SU-DHL-6 (cell line): ENCODE data around the gene IGF2BP3.
A peak's percentile ranks its signal among the peaks of the same experiment; 100 is the strongest.
"Not testable (repeated sequence)": the region's sequence is repeated elsewhere in the genome, so short reads cannot be mapped to it uniquely, and the experiment has no call there.

ENCODE experiments used
- H2AFZ ChIP-seq: fragments of 200-600 bp; sonication (generic); 2 replicates; pipeline ENCODE4 v1.6.1; 2014; ENCODE audit warnings: low read depth, mild to moderate bottlenecking, moderate library complexity, mixed read lengths, antibody characterized with exemption, low read length; ENCODE audit not compliant: severe bottlenecking
- H3F3A ChIP-seq: fragments of 200-600 bp; shearing (Covaris generic); 2 replicates; pipeline ENCODE4 v1.6.0; 2016; ENCODE audit warnings: antibody characterized with exemption, mild to moderate bottlenecking; ENCODE audit not compliant: insufficient read depth
- H3K27ac ChIP-seq: fragments of 200-600 bp; sonication (generic); 2 replicates; pipeline ENCODE4 v1.5.1; 2016; ENCODE audit warnings: low read depth, mild to moderate bottlenecking, low read length, moderate library complexity, mixed read lengths
- H3K27me3 ChIP-seq: fragments of 200-600 bp; sonication (generic), shearing (Covaris generic); 2 replicates; pipeline ENCODE4 v1.6.0; 2014; ENCODE audit warnings: mild to moderate bottlenecking, low read length
- H3K36me3 ChIP-seq: fragments of 200-600 bp; sonication (generic); 2 replicates; pipeline ENCODE4 v1.6.1; 2014; ENCODE audit warnings: mild to moderate bottlenecking, low read length, mixed read lengths
- H3K4me2 ChIP-seq: fragments of 300-600, 200-600 bp; shearing (Covaris generic), sonication (generic); 2 replicates; pipeline ENCODE4 v1.6.0; 2014; ENCODE audit warnings: low read length, low read depth, mild to moderate bottlenecking; ENCODE audit not compliant: poor library complexity, severe bottlenecking
- H3K4me3 ChIP-seq: fragments of 200-600 bp; sonication (generic); 2 replicates; pipeline ENCODE4 v1.5.1; 2014; ENCODE audit warnings: antibody characterized with exemption, low read length, mild to moderate bottlenecking, mixed read lengths; ENCODE audit not compliant: insufficient read depth, poor library complexity, severe bottlenecking
- H3K79me2 ChIP-seq: fragments of 200-600 bp; sonication (generic); 2 replicates; pipeline ENCODE4 v1.6.1; 2014; ENCODE audit warnings: mild to moderate bottlenecking, low read length, moderate library complexity; ENCODE audit not compliant: insufficient read depth
- H3K9ac ChIP-seq: fragments of 200-600 bp; sonication (generic); 2 replicates; pipeline ENCODE4 v1.7.0; 2014; ENCODE audit warnings: mild to moderate bottlenecking, low read length
- H3K9me2 ChIP-seq: fragments of 200-600 bp; sonication (generic); replicated peaks from 2 replicates; pipeline ENCODE4 v1.6.1; 2014; ENCODE audit warnings: low read length; ENCODE audit not compliant: insufficient read depth
- H3K9me3 ChIP-seq: fragments of 200-600 bp; sonication (generic); 2 replicates; pipeline ENCODE4 v1.6.1; 2014; ENCODE audit warnings: low read length, mixed read lengths; ENCODE audit not compliant: insufficient read depth
- H4K20me1 ChIP-seq: fragments of 200-600 bp; sonication (generic); 2 replicates; pipeline ENCODE4 v1.6.1; 2014; ENCODE audit warnings: low read depth, mild to moderate bottlenecking, antibody characterized with exemption, low read length, moderate library complexity, mixed read lengths
- CTCF ChIP-seq: fragments of 200-600 bp; sonication (generic); IDR thresholded peaks from one replicate; pipeline ENCODE4 v1.5.1; 2017; ENCODE audit warnings: antibody characterized with exemption, mild to moderate bottlenecking, low read length, moderate library complexity; ENCODE audit not compliant: insufficient read depth, poor library complexity, severe bottlenecking
- EZH2phosphoT487 ChIP-seq: fragments of 200-600 bp; sonication (generic), shearing (Covaris generic); conservative IDR thresholded peaks from 2 replicates; pipeline ENCODE4 v1.6.1; 2018; ENCODE audit warnings: mild to moderate bottlenecking, antibody characterized with exemption, low read length, moderate library complexity, mixed read lengths

The IGF2BP3 gene

GRCh38 chr7:23404546-23405239 is 65.6 kb downstream of the IGF2BP3 start:
- Histone ChIP-seq H3K27ac (peak overlapping the region; percentile 8; the same call in 1 of the 2 replicates), H2AFZ (no peak overlapping the region), H3F3A (peaks cover 28% of the 10 kb centered on the region; the same call in 1 of the 2 replicates), H3K9me3 (no peaks in the 10 kb centered on the region), H3K9me2 (no peaks in the 10 kb centered on the region), H3K79me2 (peaks cover 87% of the 10 kb centered on the region), H3K4me2 (no peak overlapping the region), H3K36me3 (peaks cover 82% of the 10 kb centered on the region), H3K9ac (no peak overlapping the region), H3K4me3 (no peak overlapping the region), H4K20me1 (no peaks in the 10 kb centered on the region; the same call in 1 of the 2 replicates), H3K27me3 (no peaks in the 10 kb centered on the region)
- no peak for TF ChIP-seq CTCF

DNA sequence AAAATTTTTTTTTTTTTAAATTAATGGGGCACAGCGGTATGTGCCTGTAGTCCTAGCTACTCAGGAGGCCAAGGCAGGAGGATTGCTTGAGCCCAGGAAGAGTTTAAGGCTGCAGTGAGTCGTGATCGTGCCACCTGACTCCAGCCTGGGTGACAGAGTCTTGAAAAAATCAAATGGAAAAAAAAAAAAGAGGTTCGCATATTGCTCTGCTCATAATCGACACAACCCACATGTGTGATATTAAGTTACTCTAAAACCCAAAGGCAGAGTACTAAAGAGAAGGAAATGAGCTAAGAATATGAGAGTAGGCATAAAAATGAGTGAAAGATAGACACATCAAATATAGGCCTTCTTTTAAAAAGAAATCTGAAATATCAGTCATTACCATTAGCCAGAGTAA is 66.3 kb downstream of the IGF2BP3 start:
- H4K20me1 ChIP-seq, result no peaks in the 10 kb centered on the region; the same call in 1 of the 2 replicates
- no peak overlapping the region for H3K9ac ChIP-seq
- peaks cover 84% of the 10 kb centered on the region for H3K79me2 ChIP-seq
- H3K27ac ChIP-seq, result no peak overlapping the region
- H2AFZ ChIP-seq, result no peak overlapping the region
- TF ChIP-seq EZH2phosphoT487, result no peak
- no peak for TF ChIP-seq CTCF
- H3K9me3 ChIP-seq, result no peaks in the 10 kb centered on the region
- H3K4me2 ChIP-seq, result no peak overlapping the region
- peaks cover 28% of the 10 kb centered on the region; the same call in 1 of the 2 replicates for H3F3A ChIP-seq
- no peaks in the 10 kb centered on the region for H3K9me2 ChIP-seq
- H3K4me3 ChIP-seq, result no peak overlapping the region
- peaks cover 80% of the 10 kb centered on the region for H3K36me3 ChIP-seq
- no peaks in the 10 kb centered on the region for H3K27me3 ChIP-seq

GRCh38 chr7:23398090-23398489 is 72.2 kb downstream of the IGF2BP3 start:
- not testable (repeated sequence) for H2AFZ ChIP-seq, H3K4me2 ChIP-seq, H4K20me1 ChIP-seq, H3K4me3 ChIP-seq, H3K9me3 ChIP-seq, H3K27me3 ChIP-seq, H3K9ac ChIP-seq, H3K27ac ChIP-seq, H3K9me2 ChIP-seq
- H3K36me3 ChIP-seq, result peaks cover 46% of the 10 kb centered on the region
- peaks cover 76% of the 10 kb centered on the region for H3K79me2 ChIP-seq
- H3F3A ChIP-seq, result peaks cover 18% of the 10 kb centered on the region

- Histone ChIP-seq H2AFZ (no peak overlapping the region), H3K79me2 (peaks cover 75% of the 10 kb centered on the region), H3K9me3 (no peaks in the 10 kb centered on the region), H3K36me3 (peaks cover 37% of the 10 kb centered on the region), H3F3A (peaks cover 10% of the 10 kb centered on the region), H3K27ac (peak overlapping the region; percentile 6), H3K4me3 (no peak overlapping the region), H4K20me1 (no peaks in the 10 kb centered on the region), H3K9ac (no peak overlapping the region), H3K4me2 (no peak overlapping the region), H3K9me2 (no peaks in the 10 kb centered on the region), H3K27me3 (no peaks in the 10 kb centered on the region)
- no peak for TF ChIP-seq CTCF
- no peak for TF ChIP-seq EZH2phosphoT487
Measured at GRCh38 chr7:23397241-23397640, 73.0 kb downstream of the IGF2BP3 start.
